WTC11 (cell line): ENCODE results near the gene CAB39. TPM values are rescaled to one million over a fixed set of nuclear protein-coding genes. Genes with fewer than 3 reads are reported as not detected.

Experiments
- ARID4B ChIP-seq: sonication (generic); formaldehyde crosslinking; IDR thresholded peaks from 2 replicates; pipeline ENCODE4 v1.8.0; 2023; ENCODE audit warnings: missing genetic modification reagents, mild to moderate bottlenecking, borderline replicate concordance
- ATF1 ChIP-seq: sonication (generic); formaldehyde crosslinking; IDR thresholded peaks from 2 replicates; pipeline ENCODE4 v1.8.1; 2023; ENCODE audit warnings: mild to moderate bottlenecking, moderate library complexity, missing genetic modification reagents
- ATF2 ChIP-seq: sonication (generic); formaldehyde crosslinking; IDR thresholded peaks from 2 replicates; pipeline ENCODE4 v1.8.1; 2022; ENCODE audit warnings: low read depth, missing genetic modification reagents, borderline replicate concordance
- ATF3 ChIP-seq: sonication (generic); formaldehyde crosslinking; conservative IDR thresholded peaks from 2 replicates; pipeline ENCODE4 v1.8.1; 2022; ENCODE audit warnings: mild to moderate bottlenecking, missing genetic modification reagents
- CBFB ChIP-seq: sonication (generic); formaldehyde crosslinking; IDR thresholded peaks from 2 replicates; pipeline ENCODE4 v1.8.1; 2022; ENCODE audit warnings: mild to moderate bottlenecking, low read depth, missing genetic modification reagents
- ELF4 ChIP-seq: sonication (generic); formaldehyde crosslinking; IDR thresholded peaks from 2 replicates; pipeline ENCODE4 v1.8.1; 2022; ENCODE audit warnings: low read depth, mild to moderate bottlenecking, moderate library complexity, missing genetic modification reagents
- FOXP1 ChIP-seq: sonication (generic); formaldehyde crosslinking; IDR thresholded peaks from 2 replicates; pipeline ENCODE4 v1.8.0; 2022; ENCODE audit warnings: missing genetic modification reagents, mild to moderate bottlenecking, moderate library complexity, borderline replicate concordance
- MLX ChIP-seq: sonication (generic); formaldehyde crosslinking; IDR thresholded peaks from 2 replicates; pipeline ENCODE4 v1.8.1; 2023; ENCODE audit warnings: mild to moderate bottlenecking, missing genetic modification reagents, moderate library complexity
- TEAD1 ChIP-seq: sonication (generic); formaldehyde crosslinking; IDR thresholded peaks from 2 replicates; pipeline ENCODE4 v1.8.0; 2022; ENCODE audit warnings: mild to moderate bottlenecking, missing genetic modification reagents
- TEAD4 ChIP-seq: sonication (generic); formaldehyde crosslinking; IDR thresholded peaks from 2 replicates; pipeline ENCODE4 v1.8.0; 2022; ENCODE audit warnings: mild to moderate bottlenecking, missing genetic modification reagents
- TP53 ChIP-seq: sonication (generic); formaldehyde crosslinking; IDR thresholded peaks from 2 replicates; pipeline ENCODE4 v1.8.1; 2023; ENCODE audit warnings: mild to moderate bottlenecking, missing genetic modification reagents
- ZNF138 ChIP-seq: sonication (generic); formaldehyde crosslinking; conservative IDR thresholded peaks from 2 replicates; pipeline ENCODE4 v1.8.1; 2022; ENCODE audit warnings: mild to moderate bottlenecking, moderate library complexity, missing genetic modification reagents
- ZNF281 ChIP-seq: sonication (generic); formaldehyde crosslinking; IDR thresholded peaks from 2 replicates; pipeline ENCODE4 v1.8.0; 2023; ENCODE audit warnings: mild to moderate bottlenecking, missing genetic modification reagents
- ZNF416 ChIP-seq: fragments of 250-450 bp; sonication (Bioruptor Pico); IDR thresholded peaks from 2 replicates; pipeline ENCODE4 v1.9.0; 2021; ENCODE audit warnings: mild to moderate bottlenecking, inconsistent platforms
- total RNA-seq: library from RNA; stranded (reverse); gene quantifications from 3 replicates; pipeline ENCODE4 v1.2.3, GENCODE V29; 2021
- TF ChIP-seq, protein P1 (sequence below): sonication (generic); formaldehyde crosslinking; IDR thresholded peaks from 2 replicates; pipeline ENCODE4 v1.8.1; 2023; ENCODE audit warnings: mild to moderate bottlenecking, missing genetic modification reagents

CAB39 gene
- total RNA-seq, 1 experiment from 2014 or later: 36.9 TPM

- TF ChIP-seq ARID4B (CRISPR knock-in tag): no peak
- TF ChIP-seq ATF3: no peak
- no peak for TF ChIP-seq ATF1 (CRISPR knock-in tag)
- TF ChIP-seq, protein P1, sequence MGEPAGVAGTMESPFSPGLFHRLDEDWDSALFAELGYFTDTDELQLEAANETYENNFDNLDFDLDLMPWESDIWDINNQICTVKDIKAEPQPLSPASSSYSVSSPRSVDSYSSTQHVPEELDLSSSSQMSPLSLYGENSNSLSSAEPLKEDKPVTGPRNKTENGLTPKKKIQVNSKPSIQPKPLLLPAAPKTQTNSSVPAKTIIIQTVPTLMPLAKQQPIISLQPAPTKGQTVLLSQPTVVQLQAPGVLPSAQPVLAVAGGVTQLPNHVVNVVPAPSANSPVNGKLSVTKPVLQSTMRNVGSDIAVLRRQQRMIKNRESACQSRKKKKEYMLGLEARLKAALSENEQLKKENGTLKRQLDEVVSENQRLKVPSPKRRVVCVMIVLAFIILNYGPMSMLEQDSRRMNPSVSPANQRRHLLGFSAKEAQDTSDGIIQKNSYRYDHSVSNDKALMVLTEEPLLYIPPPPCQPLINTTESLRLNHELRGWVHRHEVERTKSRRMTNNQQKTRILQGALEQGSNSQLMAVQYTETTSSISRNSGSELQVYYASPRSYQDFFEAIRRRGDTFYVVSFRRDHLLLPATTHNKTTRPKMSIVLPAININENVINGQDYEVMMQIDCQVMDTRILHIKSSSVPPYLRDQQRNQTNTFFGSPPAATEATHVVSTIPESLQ (CRISPR knock-in tag): no peak
- no peak for TF ChIP-seq FOXP1
- no peak for TF ChIP-seq MLX (CRISPR knock-in tag)
- no peak for TF ChIP-seq TP53 (CRISPR knock-in tag)
- TF ChIP-seq ATF2 (CRISPR knock-in tag): no peak
- TF ChIP-seq ZNF416 (CRISPR knock-in tag): no peak
- no peak for TF ChIP-seq TEAD1 (CRISPR knock-in tag)
- no peak for TF ChIP-seq TEAD4 (CRISPR knock-in tag)
- no peak for TF ChIP-seq ZNF138
- TF ChIP-seq CBFB (CRISPR knock-in tag): no peak
- TF ChIP-seq ELF4 (CRISPR knock-in tag): no peak
- TF ChIP-seq ZNF281 (CRISPR knock-in tag): no peak
Observed at GRCh38 chr2:230866756-230867523, 154.3 kb downstream of the CAB39 start (continued).
